HG03159 (cell line): Measurements from ENCODE around the gene KRTAP29-1.
"Not testable (repeated sequence)": the region's sequence is repeated elsewhere in the genome, so short reads cannot be mapped to it uniquely, and the experiment has no call there.

ENCODE experiments used
- ATAC-seq: cut with Tn5 transposase; IDR thresholded peaks from one replicate; pipeline ENCODE4 v1.9.1; 2021; ENCODE audit warnings: mild to moderate bottlenecking, moderate library complexity; ENCODE audit not compliant: unreplicated experiment

Gene KRTAP29-1, protein sequence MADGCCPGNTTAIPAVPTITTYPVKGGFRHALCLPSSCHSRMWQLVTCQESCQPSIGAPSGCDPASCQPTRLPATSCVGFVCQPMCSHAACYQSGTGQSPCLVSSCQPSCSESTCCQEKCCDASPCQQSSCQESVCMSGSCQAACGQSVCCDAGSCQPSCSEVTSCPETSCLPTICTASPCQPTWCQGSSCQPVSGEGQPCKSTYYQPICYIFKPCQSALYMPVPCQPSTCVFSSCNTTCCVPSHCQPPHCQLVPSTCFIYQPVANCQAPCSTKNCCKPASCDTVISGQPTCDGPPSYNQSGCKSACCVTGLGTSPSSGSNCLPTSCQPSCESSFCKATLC

DNA sequence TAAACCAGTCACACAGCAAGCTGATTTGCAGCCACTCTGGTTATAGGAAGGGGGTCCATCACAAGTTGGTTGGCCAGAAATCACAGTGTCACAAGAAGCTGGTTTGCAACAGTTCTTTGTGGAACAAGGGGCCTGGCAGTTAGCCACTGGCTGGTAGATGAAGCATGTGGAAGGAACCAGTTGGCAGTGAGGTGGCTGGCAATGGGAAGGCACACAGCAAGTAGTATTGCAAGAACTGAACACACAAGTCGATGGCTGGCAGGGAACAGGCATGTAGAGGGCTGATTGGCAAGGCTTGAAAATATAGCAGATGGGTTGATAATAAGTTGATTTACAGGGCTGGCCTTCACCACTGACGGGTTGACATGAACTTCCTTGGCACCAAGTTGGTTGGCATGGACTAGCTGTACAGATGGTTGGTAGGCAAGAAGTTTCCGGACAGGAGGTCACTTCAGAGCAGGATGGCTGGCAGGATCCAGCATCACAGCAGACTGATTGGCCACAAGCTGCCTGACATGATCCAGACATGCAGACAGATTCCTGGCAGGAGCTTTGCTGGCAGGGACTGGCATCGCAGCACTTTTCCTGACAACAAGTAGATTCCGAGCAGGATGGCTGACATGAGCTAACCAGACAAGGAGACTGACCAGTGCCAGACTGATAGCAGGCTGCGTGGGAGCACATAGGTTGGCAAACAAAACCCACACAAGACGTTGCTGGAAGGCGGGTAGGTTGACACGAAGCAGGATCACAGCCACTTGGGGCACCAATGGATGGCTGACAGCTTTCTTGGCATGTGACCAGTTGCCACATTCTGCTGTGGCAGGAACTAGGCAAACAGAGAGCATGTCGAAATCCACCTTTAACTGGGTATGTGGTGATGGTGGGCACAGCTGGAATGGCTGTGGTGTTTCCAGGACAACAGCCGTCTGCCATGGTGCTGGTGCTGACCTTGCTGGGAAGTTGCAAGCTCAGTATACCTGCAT is at the start of gene KRTAP29-1:
TSS of gene KRTAP29-1 (minus strand) at position 936 of the 986 bp plus-strand sequence. CDS start at position 936, 0 bp downstream.
- no peak for ATAC-seq

DNA sequence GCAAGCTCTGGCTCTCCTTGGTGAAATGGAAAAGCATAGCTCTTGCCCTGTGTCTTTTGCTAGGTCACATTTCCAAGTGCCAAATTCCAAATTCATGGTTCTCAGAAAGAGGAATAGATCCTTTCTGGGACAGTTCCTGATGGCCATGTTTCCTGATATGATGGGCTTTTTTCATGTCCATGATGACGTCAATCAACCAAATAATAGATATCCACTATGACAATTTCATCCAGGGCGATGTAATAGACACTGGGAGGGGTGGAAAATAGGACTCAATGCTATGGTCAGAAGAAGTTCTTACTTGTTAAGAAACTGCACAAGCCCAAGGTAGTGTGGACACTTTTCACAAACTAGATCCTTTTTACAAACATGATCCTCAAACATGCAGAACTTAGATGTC is 48.5 kb upstream of the KRTAP29-1 start:
- no peak for ATAC-seq

DNA sequence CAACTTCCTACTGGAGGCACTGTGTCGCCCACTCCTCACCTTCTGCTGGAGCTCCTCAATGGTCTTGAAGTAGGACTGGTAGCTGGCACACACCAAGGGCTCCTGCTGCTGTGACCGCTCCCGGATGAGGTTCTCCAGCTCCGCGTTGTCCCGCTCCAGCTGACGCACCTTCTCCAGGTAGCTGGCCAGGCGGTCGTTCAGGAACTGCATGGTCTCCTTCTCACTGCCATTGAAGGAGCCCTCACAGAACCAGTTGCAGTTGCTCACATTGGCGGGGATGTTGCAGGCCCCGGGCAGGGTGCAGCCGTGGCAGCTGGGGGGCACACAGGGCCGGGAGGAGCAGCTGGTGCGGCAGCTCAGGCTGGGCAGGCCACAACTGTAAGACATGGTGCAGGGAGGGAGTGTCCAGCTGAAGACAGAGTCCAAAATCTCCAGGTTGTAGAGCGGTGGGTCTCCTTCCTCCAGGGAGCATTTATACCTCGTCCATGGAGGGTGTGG is 47.8 kb upstream of the KRTAP29-1 start, which contains the start of gene KRT33A:
TSS of gene KRT33A (minus strand) at position 448 of the 498 bp plus-strand sequence. CDS start at position 387, 61 bp downstream.
- not testable (repeated sequence) for ATAC-seq

DNA sequence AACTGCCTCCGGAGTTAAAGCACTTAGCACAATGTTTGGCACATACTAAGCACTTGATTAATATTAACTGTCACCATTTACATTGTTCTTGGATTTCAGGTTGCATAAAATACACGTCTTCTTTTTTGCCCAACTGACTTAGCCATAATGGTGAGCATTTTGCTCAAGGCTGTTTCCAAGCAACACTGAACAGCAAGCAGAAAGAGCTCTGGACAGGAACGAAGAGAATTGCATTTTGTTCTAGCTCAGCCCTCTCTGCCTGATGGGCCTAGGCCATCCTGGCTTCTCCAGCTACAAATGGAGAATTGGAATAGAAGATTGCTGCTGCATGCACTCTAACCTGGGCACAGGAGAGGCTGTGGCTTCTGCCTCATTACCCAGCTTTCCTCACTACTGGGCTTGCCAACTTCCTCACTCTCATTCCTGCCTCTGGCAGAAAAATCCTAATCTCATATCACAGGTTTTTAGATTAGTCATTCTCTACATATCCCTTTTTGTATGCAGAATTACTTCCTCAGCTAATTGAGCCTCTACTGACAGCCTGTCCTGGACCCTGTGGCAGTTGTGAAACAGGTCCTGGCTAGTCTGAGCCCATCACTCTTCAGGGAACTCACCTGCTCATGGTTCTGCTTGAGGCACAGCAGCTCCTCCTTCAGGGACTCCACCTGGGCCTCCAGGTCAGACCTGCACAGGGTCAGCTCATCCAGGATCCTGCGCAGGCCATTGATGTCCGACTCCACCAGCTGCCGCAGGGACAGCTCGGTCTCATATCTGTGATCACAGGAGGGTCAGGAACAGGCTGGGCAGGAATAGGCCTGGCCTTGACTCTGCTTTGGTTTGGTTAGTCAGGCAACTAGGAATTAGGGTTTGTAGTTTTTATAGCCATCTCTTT is 45.5 kb upstream of the KRTAP29-1 start:
- ATAC-seq: no peak

DNA sequence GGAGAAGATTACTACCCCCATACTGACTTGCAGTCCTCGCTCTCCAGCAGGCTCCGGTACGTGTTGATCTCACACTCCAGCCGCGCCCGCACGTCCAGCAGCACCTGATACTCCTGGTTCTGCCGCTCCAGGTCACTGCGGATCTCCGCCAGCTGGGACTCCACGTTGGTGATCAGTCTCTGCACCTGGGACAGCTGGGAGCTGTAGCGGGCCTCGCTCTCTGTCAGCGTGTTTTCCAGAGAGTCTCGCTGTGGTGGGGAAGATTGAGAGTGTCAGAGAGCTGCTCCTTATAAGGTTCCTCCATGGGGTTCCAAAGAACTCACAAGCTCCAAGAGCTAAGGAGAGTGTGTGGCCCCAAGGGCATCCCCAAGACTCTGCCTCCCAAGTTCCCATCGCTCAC is 43.8 kb upstream of the KRTAP29-1 start:
- ATAC-seq: not testable (repeated sequence)

DNA sequence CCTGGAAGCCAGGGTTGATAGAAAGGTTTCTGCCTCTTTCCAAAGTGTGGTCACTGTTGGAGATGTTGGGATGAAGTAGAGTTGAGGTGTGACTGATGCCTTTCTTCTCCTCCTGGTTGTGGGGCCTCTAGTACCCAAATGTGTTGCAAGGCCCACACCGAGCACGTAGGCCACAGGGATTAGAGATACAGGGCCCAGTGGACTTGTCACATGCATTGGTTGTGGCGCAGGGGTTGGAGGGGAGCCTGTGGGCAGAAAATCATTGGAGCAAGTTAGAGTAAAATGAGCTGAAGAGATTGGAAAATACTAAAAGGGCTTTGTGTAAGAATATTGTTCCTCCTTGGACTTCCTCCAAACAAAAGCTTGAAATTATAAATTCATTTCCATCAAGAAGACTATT is 43.3 kb upstream of the KRTAP29-1 start:
- no peak for ATAC-seq

DNA sequence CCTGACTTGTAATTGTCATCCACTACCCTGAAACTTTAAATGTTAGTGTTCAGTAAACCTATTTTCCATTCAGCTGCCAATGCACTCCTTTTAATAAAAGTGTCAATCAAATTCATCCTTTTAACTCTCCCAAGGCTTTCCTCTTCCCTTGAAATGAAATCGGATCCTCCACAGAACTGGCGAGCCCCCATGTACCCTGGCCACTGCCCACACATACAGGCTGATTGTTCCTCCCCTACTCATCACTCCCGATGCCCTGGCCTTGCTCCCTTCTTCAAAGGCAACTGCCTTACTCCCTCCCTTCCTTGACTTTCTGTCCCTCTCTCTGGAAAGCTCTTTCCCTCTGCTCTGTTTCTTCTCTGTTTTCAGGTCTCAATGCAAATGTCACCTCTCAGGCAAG is 40.4 kb upstream of the KRTAP29-1 start:
- no peak for ATAC-seq

DNA sequence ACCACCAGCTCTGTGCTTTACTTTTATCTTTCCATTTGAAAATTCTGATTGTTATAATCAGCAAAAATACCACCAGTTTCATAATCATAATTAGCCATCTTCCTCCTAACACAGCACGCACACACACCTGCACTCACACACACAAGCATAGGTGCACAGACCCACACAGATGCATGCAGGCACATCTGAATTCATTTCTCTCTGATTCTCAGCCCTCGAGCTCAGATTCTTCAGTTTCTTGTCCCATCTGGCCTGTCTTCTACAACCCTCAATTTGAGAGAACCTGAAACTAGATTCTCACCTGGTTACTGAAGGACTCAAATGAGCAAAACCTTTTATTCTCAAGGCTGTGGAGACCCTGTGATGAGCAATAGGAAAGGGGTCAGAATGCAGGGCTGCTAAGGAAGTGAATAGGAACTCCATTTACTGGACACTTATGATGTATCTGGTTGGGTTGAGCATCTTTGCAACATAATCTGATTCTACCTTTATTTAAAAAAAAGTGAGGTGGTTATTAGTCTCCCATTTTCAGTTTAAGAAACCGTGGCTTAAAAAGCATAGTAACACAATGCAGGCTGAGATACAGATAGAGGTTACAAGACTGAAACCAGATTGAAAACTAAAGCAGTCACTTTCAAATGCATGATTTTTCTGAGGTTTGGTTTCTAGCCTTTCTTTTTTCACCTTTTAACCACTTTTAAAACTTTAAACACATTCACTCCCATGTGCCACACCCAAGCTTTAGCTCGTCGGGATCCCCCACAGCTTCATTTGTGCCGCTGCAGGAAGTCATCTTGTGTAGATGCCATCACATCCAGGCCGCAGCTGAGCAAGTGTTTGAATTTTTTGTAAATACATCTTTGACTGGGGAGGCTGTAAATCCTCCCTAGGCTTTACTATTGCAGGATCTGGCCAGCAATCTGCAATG is 38.5 kb upstream of the KRTAP29-1 start:
- ATAC-seq: no peak

DNA sequence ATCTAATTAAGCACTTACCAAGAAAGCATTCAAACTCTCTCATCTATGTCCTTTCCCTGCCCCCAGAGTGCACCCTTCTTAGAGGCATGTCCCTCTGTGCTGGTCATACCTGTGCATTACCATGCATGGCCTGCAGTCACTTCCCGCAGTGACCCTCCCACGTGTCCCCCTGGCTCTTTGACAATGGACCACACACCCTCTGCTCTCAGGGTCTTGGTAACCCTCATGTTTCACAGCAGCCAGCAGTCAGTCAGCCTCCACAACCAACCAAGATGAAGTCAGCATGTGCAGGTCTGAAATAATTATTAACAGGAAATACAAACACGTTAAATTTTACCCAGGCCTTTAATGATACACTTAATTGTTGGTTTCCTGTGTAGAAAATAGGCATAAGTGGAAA is 37.8 kb upstream of the KRTAP29-1 start:
- no peak for ATAC-seq

DNA sequence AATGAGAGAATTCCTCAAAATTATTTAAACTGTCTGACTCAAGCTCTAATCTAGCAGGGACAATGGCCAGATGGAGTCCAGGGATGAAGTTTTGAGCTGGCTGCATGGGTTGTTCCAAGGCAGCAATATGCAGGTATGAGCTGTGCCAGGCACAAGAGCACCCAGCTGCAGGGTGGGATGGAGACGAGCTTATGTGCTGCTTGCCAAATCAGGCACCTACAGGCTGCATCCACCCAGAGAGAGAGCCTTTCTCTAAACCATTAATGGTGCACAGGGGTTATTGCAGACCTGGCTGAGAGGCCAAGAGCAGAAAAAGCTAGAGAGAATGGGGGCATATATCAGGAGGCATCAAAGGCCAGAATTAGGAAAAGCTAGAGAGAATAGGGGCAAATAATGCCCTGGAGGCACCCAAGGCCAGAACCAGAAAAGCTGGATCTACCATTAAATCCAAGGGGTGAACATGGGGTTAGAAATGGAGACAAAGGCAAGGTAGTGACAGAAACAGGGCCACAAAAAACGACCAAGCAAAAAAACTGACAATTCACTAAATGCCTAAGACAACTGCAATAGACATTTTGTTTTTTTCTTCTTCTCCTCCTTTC is 37.0 kb upstream of the KRTAP29-1 start:
- no peak for ATAC-seq

DNA sequence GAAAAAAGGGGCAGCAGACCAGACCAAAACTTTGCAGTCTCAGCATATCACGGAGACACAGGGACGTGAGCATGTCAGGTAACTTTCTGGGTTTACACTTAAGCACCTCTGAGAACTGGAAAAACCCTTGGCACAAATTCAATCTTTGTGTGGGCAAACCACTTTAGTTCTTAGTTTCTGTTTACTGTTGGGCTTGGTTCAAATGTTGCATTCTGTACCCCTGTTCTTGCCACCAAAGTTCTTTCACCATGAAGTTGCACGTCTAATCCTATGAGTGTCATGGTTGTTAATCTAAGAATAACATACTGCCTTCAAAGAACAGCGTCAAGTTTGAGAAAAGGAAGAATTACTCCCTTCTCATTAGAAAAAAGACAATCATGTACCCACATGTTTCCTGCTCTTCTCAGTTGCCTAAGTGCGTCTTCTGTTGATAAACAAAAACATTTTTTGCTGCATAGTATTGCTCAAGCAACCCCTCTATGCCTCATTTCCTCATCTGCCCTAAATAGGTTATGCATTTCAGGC is 36.4 kb upstream of the KRTAP29-1 start:
- ATAC-seq: no peak

DNA sequence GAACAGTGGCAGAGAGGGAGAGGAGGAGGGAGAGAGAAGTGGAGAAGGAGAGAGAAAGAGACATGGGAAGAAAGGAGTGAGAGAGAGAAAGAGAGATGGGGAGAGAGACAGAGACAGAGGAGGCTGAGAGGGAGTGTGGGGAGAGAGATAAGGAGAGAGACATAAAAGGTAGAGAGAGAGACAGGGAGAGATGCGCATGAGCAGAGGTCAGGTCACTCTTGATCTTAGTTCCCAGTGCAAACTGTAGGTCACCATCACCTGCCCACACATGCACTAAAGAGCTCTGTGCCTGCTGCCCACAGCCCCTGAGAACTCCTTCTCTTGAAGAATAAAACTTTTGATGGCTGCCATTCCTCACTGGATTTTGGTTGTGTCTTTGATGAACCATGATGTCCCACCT is 33.1 kb upstream of the KRTAP29-1 start:
- no peak for ATAC-seq

DNA sequence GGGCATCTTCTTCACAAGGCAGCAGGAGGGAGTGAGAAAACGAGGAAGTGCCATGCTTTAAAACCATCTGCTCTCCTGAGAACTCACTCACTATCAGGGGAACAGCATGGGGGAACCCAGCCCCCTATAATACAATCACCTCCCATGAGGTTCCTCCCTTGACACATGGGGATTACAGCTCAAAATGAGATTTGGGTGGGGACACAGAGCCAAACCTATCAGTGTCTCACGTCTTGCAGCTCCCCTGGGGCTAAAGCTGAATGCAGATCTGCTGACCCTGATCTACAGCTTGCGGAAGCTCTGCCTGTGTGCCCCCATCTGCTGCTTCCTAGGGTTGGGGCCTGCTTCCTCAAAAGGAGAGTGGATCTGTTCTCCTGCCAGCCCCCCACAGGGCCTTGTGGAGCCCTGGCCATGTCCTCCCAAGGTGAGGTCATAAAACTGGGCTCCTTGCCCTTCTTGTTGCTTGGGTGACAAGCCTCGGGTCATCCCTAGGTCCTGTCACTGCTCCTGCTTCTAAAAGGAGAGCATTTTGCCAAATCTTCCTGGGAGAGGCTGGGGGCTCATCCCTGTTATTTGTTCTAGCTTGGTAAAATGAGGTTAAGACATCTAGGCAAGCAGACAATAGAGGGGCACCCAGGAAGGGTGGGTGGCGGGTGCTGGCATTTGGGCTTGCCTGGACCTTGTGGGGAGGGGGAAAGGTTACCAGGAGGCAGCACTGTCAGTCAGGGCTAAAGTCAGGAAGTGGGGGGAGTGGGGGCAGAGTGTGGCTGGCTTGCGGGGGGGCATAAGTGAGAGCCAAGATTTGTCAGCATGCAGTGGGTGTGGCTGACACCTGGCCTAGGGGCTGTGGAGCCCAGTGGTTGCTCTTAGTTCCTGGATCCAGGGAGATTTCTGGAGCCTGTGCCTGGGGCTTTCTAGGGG is 32.0 kb upstream of the KRTAP29-1 start:
- ATAC-seq: no peak

DNA sequence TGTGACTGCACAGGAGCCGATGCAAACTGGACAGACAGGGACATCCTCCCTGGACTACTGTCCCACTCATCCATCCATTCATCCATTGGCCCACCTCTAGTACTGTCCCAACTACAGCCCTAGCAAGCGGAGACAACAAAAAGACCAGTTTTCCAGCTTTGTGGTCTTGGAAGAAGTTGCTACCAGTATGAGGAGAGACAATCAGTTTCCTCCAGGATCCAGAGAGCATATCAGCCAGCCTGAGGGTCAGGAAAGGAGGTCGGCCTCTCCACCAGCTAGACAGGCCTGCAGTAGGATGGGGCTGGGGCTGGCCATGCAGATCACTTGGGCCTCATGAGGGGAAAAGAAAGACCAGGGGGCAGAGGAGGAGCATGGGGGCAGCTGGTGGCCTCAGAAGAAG is 31.2 kb upstream of the KRTAP29-1 start:
- no peak for ATAC-seq

DNA sequence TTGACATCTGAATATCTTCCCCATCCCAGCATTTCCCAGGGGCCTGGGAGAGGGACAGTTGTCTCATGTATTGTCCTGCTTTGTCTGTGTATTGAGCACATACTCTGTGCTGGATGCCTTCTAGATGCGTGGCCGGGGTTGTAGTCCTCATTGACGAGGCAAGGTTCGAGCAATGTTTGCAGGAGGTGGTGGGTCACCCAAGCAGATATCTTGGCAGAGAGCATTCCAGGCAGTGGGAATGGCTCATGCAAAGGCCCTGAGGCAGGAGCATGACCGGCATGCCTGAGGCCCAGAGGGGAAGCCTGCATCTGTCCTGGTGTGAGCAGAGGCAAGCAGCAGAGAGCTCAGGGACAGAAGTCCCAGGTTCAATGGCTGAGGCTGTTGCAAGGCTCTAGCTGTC is 30.4 kb upstream of the KRTAP29-1 start:
- ATAC-seq: no peak

DNA sequence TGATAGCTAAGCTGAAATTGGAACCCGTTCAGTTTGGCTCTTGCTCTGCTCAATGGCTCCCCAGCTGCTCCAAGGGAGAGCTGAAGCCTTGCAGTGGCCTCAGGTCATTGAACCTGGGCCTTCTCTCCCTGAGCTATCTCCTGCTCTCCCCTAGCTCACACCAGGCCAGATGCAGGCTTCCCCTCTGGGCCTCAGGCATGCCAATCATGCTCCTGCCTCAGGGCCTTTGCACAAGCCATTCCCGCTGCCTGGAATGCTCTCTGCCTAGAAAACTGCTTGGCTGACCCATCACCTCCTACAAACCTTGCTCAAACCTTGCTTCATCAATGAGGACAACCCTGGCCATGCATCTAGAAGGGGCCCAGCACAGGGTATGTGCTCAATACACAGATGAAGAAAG is 29.6 kb upstream of the KRTAP29-1 start:
- ATAC-seq: no peak

DNA sequence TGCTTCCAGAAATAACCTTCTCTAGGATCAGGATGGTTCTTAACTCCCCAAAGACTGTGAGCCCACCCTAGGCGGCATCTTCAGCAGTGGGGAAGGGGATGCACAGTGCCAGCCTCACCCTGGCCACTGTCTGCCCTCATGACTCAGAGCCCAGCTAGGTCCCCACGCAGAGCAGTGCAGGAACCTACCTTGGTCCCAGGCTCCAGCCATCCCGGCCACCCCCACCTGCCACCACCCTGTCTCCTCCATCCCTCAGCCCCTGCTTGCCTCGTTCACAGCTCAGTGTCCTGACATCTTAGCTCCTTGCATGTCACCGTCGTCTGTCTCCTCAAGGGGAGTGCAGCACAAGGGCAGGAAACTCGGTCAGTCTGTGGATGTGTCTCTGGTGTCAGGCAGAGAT is 29.0 kb upstream of the KRTAP29-1 start:
- ATAC-seq: no peak
